CD4-positive, alpha-beta T cell treated with Interleukin-1 beta for 1 hour (primary cell): Measurements from ENCODE around the gene ZNG1C.
"Not testable (repeated sequence)": the region's sequence is repeated elsewhere in the genome, so short reads cannot be mapped to it uniquely, and the experiment has no call there.

Source experiments
- DNase-seq, 2 donors: peaks; one replicate each; pipeline ENCODE4 v3.0.0-alpha.2; 2020 to 2022

Gene ZNG1C

DNA sequence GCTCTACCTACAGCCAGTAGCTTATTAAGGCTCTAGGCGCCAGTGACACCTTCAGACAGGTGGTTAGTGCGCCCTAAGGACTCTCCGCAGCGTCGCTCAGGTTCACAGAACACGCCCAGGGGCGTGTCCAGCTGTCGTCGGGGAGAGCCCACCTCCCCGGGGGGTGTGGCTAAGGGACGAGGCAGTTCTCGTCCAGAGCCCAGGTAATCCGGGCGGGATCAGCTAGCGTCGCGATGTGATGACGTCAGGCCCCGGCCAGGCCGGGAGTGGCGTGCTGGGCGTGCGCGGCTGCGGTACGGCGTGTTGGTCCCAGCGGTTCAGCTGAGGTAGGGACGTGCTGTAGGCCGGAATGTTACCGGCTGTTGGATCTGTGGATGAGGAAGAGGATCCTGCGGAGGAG lies at the start of gene ZNG1C:
Gene ZNG1C, plus strand, starts transcription at position 301 of the 400 bp plus-strand sequence. Its CDS starts 49 bp downstream, at position 350.
- DNase-seq = not testable (repeated sequence)

DNA sequence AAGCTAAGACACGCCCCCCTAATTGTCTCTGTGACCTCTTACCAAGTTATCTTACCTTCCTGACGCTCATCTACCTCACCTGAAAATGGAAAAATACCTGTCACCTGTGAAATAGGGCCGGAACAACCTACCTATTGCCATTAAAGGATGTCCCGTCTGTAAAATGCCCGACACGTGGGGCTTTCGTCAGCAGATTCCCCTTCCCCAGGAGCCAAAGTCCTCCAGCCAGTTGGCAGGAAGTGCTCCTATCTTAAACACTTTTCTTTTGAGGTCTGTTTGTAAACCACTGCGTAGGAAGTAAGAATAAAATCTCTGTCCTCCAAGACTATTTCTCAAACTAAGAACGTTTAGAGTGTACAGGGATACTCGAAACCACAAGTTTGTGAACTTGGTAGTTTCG lies 654 bp downstream of the ZNG1C start:
- not testable (repeated sequence) for DNase-seq

GRCh38 chr9:68281041-68281440 lies 39.3 kb downstream of the ZNG1C start:
- not testable (repeated sequence) for DNase-seq

GRCh38 chr9:68302567-68302966 lies 60.8 kb downstream of the ZNG1C start, which contains the start of gene FOXD4L3:
TSS of gene FOXD4L3 (plus strand) at chr9:68302867. CDS start at chr9:68302952, 85 bp downstream.
- not testable (repeated sequence) for DNase-seq

GRCh38 chr9:68303771-68304170 lies 62.0 kb downstream of the ZNG1C start:
- DNase-seq = not testable (repeated sequence)

- DNase-seq = not testable (repeated sequence)
Observed at GRCh38 chr9:68304212-68304611, 62.4 kb downstream of the ZNG1C start.

DNA sequence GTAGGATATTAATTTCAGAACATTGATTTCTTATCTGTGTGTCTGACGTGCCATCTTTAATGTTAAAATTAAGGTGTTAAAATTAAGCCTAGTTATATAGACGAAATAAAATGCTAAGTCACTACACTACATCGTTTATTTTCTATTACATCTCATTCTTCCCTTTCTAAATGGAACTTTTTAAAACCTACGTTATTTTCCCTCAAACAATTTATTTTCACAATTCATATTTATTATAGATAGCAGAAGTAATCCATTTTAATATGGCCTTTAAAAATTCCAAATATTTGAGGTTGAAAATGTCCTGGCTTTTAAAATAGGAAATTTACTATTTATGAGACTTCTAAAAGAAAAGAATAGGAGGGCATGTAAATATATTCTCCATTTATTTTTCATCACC lies 63.0 kb downstream of the ZNG1C start:
- DNase-seq = not testable (repeated sequence)

DNA sequence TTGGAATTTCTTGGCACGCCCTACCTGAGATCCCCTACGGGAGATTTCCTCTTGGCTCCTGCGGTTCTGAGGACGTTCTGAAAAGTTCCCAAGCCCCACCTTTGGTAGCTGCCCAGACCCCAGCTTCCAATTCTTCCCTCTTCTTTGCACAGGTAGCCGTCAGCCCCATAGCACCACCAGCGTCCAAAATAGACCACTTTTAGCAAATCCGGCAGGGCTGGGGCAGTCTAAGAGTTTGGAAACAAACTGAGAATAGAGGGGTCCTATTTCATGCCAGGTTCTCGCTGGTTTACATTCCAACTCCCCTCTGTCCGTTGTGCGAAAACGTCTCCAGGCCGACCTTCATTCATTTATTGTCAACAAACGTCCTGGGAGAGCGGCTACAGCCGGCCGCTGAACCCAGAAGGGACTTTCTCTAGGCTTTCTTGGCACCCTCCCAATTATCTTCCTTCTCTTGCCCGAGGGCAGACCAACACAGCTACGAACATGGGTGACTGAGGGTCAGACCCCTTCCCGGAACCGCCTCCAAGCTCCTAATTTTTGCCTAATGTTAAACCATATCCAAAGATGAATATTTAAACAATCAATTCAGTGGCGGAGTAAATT lies 64.0 kb downstream of the ZNG1C start:
- not testable (repeated sequence) for DNase-seq

GRCh38 chr9:68306391-68306964 lies 64.7 kb downstream of the ZNG1C start:
- DNase-seq = not testable (repeated sequence)

DNA sequence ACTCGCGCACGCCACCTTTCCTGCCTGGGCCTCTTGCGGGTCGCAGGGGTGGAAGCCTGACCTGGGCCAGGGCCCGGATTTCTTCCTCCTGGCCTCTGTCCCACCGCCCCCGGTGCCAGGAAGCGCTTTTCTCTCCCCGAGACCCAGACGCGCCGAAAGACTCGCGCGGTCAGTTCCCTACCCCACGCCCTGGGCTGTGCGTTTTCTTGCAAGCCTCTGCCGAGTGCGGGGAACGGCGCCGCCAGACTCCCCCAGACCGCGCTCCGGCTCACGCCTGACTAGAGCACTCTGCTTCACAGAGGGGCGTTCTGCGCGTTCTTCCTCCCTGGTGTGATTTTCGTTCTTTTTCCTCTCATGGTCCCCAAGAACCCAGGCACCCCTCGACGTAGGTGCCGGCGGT lies 65.3 kb downstream of the ZNG1C start:
- DNase-seq = not testable (repeated sequence)

GRCh38 chr9:68307654-68308053 lies 65.9 kb downstream of the ZNG1C start:
- DNase-seq = not testable (repeated sequence)

GRCh38 chr9:68311208-68311607 lies 69.4 kb downstream of the ZNG1C start:
- DNase-seq = not testable (repeated sequence)

DNA sequence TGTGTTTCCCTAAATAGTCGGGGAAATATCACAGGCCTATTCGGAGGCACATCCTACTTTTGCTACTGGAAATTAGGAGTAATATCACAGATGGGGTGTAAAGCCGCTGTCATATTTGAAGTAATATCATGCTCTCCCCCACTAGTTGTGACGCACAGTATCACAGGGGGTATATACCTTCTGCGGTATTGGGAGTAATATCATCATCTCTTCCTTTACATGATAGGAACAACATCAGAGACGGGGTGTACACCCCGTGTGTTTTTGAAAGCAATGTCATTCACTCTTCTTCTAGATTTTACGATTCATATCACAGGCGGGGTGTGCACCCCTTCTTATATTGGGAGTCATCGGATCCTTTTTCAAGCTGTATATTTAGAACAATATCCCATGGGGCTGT lies 76.4 kb downstream of the ZNG1C start:
- not testable (repeated sequence) for DNase-seq

DNA sequence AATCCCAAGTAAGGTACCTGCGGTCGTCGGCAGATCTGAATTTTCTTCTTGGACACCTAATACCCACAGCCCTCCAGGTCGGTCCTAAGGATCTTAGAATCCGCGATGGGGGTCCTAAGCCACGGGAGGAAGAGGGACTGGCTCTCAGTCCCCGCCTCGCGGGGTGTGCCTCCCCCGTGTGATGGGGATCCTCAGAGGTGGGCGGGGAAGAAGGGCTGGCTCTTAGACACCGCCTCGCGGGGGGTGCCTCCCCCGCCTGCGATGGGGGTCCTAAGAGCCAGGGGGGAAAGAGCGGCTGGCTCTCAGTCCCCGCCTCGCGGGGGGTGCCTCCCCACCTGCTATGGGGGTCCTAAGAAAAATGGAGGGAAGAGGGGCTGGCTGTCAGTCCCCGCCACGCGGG lies 82.0 kb downstream of the ZNG1C start:
- not testable (repeated sequence) for DNase-seq

- DNase-seq = not testable (repeated sequence)
Observed at GRCh38 chr9:68324518-68324917, 82.7 kb downstream of the ZNG1C start.

DNA sequence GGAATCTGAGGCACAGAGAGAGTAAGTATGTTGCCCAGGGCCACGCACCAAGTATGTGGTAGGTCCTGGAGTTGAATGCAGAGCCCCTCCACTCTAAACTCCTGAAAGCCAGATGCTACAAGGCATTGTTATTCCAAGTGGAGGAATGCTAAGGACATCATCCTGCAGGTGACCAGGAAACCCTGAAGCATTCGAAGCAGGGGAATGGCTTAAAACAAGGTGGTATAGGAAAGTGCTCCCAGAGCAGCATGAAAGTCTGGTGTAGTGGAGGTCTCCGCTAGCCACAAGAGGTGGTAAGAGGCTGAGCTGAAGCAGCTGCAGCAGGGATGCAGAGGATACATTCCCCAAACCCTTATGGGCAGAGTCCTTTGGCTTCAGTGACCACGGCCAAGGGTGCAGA lies 87.3 kb downstream of the ZNG1C start:
- DNase-seq = not testable (repeated sequence)

DNA sequence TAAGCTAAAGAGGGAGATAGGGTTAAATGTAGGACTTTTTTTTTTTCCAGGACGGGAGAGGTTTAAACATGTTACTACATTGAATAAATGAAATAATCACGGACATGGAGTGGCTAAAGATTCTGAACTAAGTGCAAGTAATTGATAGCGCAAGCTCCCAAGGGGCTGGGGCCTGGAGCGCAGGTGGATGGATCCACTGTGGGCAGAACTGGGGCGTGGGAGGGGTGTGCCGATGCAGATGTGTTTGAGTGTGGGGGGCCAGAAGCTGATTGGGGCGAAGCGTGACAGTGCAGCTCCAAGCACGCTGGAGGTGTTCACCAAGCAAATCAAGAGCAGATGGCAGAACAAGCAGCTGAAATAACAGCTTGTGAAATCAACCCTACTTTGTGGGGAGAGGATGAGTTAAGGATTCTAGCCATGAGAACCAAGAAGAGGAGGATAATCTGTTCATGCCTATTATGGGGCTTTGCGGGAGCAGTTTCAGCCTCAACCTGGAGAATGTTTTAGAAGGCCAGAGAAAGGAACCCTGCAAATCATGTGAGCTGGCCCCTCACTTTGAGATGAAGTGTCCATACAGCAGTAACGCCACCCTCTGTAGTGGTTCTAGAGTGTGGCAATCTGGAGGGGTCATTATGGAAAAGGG lies 88.9 kb downstream of the ZNG1C start:
- not testable (repeated sequence) for DNase-seq

DNA sequence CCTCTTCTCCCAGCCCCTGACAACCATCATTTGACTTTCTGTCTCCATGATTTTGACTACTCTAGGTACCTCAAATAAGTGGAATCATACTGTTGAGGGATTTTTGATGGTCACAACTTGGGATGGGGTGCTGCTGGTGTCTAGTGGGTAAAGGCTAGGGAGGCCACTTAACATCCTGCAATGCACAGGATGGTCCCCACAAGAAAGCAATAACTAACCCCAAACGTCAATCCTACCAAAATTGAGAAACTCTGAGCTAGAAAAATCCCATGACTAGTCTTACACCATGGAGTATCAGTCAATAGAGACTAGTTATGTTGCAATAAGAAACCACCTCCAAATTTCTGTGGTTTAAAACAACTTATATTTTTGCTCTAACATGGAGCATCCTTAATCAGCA lies 90.3 kb downstream of the ZNG1C start:
- not testable (repeated sequence) for DNase-seq

GRCh38 chr9:68335935-68336334 lies 94.2 kb downstream of the ZNG1C start:
- not testable (repeated sequence) for DNase-seq

GRCh38 chr9:68336639-68337339 lies 95.0 kb downstream of the ZNG1C start:
- DNase-seq = not testable (repeated sequence)

DNA sequence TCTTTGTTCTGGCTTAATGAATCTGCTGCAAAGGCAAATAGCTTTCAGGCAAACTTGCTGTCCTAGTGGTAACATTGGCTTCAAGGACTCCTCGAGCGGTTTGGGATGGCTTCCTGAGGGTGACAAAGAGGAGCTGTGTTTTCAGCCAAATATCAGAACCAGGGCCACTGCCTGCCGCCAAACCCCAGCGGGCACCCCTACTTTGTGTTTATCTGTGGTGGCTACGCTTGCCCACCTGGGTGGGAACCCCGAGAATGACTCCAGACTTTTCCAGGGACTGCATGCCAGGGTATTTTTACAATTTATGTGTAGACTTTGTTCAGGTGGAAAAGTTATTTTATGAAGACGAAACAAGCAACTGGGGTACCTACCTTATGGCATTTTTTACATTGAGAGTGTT lies 96.2 kb downstream of the ZNG1C start:
- not testable (repeated sequence) for DNase-seq

- not testable (repeated sequence) for DNase-seq
Observed at GRCh38 chr9:68342265-68343025, 100.7 kb downstream of the ZNG1C start.
